ENCODE data around the gene LMAN1L. TPM values are rescaled to one million over a fixed set of nuclear protein-coding genes. Genes with fewer than 3 reads are reported as not detected.

The LMAN1L gene
- total RNA-seq, 1 donor from 2014 or later = not detected

DNA sequence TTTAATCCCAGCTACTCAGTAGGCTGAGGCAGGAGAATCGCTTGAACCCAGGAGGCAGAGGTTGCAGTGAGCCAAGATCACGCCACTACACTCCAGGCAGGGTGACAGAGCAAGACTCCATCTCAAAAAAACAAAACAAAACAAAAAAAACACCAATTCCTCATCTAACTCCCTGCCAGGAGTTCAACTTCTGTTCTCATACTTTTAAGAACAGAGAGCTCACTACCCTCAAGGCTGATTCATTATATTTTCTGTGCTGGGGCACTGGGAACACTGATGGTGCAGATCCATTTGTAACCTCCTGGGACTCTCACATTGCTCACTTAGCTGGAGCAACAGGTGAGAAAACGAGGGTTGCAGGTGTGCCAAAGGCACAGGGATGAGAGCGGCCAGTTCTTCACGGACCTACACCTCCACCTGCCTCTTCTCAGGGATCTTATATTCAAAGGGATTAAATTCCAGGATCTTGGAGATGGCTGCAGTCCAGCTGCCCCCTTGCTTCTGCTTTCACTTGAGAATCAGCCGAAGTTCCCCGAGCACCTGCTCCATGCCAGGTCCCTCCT is 43.1 kb upstream of the LMAN1L start:
- Mint-ChIP-seq H3K4me1 (ENCODE audit: low read depth) (peaks cover 9% of the 10 kb centered on the region), H3K36me3 (ENCODE audit: low read depth) (no peaks in the 10 kb centered on the region), H3K9me3 (ENCODE audit: low read depth) (no peaks in the 10 kb centered on the region), H3K4me3 (ENCODE audit: unreplicated experiment) (no peak overlapping the region), H3K27me3 (ENCODE audit: low read depth) (peaks cover 5% of the 10 kb centered on the region), H3K27ac (ENCODE audit: unreplicated experiment) (no peak overlapping the region)
- TF ChIP-seq, protein P1, sequence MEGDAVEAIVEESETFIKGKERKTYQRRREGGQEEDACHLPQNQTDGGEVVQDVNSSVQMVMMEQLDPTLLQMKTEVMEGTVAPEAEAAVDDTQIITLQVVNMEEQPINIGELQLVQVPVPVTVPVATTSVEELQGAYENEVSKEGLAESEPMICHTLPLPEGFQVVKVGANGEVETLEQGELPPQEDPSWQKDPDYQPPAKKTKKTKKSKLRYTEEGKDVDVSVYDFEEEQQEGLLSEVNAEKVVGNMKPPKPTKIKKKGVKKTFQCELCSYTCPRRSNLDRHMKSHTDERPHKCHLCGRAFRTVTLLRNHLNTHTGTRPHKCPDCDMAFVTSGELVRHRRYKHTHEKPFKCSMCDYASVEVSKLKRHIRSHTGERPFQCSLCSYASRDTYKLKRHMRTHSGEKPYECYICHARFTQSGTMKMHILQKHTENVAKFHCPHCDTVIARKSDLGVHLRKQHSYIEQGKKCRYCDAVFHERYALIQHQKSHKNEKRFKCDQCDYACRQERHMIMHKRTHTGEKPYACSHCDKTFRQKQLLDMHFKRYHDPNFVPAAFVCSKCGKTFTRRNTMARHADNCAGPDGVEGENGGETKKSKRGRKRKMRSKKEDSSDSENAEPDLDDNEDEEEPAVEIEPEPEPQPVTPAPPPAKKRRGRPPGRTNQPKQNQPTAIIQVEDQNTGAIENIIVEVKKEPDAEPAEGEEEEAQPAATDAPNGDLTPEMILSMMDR (IDR thresholded peaks at IDR 0.05) = no peak
- DNase-seq (ENCODE audit: low spot score) = no peak

DNA sequence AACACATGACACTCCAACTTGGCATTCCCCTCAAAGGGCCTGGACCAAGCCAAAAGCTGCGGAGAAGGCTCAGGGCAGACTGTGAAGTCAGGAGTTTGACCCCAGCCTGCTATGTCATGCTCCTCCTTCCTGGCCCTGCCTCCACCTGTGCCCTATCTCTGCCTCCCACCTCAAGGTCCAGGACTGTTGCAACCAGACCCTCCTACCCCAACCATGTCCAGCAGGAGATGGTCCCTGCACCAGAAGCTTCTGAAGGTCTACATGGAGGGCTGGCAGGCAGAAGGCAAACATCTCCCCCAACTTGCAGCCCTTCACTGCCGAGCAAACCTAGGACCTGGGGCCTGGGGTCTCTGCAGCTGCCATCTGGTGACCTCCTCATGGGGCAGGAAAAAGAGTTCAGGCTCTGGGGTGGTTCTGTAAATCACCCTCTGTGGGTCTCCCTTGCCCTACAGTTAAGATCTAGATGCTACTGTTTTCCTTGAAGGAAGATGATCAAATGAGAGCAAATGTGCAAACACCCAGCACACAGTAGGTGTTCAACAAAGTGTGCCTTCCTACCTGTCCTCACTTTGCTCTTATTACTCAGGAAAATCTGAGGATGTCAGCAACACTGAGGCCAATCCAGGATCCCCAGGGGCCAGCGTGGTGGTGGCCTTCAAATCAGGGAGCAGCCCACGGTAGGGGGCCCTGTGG is 42.3 kb upstream of the LMAN1L start:
- TF ChIP-seq, protein P1 (IDR thresholded peaks at IDR 0.05) = no peak
- Mint-ChIP-seq H3K9me3 (ENCODE audit: low read depth) (no peaks in the 10 kb centered on the region), H3K27ac (ENCODE audit: unreplicated experiment) (no peak overlapping the region), H3K27me3 (ENCODE audit: low read depth) (peaks cover 5% of the 10 kb centered on the region), H3K4me3 (ENCODE audit: unreplicated experiment) (no peak overlapping the region), H3K36me3 (ENCODE audit: low read depth) (no peaks in the 10 kb centered on the region), H3K4me1 (ENCODE audit: low read depth) (peaks cover 9% of the 10 kb centered on the region)
- no peak for DNase-seq (ENCODE audit: low spot score)

DNA sequence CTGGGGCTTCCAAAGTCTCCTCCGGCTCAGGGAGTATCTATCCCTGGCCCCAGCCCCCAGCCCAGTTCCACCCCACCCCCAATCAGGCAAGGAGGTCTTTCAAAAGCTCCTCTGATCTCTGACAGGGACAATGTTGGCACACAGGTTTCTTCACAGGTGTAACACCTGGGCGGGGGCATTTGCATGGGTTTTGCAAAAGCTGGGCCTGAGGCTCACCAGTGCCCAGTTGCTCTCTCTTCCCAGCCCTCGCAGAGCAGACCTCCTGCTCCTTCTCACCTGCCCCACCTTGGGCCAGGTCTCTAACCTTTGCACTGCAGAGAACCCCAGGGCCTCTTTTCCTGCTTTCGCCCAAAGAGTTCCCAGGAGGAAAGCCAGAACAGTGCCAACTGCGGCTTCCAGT is 39.3 kb upstream of the LMAN1L start:
- Mint-ChIP-seq H3K9me3 (ENCODE audit: low read depth) (no peaks in the 10 kb centered on the region), H3K27me3 (ENCODE audit: low read depth) (peaks cover 5% of the 10 kb centered on the region), H3K4me3 (ENCODE audit: unreplicated experiment) (no peak overlapping the region), H3K36me3 (ENCODE audit: low read depth) (no peaks in the 10 kb centered on the region), H3K4me1 (ENCODE audit: low read depth) (peaks cover 25% of the 10 kb centered on the region), H3K27ac (ENCODE audit: unreplicated experiment) (no peak overlapping the region)
- DNase-seq (ENCODE audit: low spot score) = no peak
- TF ChIP-seq, protein P1 (IDR thresholded peaks at IDR 0.05) = no peak

DNA sequence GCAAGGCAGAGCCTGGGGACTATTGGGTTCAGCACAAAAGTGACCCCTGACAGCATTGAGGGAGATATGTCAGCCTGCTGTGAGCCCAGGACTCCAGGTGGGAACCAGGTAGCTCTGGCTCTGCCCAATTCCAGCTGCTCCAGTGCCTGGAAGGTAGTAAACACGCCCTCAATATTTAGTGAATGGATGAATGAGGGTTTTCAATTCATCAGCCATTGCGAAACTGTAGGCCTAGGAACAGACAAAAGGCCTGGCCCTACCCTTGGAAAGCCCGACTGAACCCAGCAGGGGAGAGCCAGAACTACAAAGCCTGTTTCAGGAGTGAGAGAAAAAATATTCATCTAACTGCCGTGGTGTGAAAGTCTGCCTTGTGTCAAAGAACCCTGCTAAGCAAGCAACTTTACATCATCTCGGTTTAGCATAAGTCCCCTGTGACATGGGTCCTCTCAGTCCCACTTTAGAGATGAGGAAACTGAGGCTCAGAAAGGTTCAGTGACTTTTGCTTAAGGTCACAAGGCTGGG is 38.8 kb upstream of the LMAN1L start:
- Mint-ChIP-seq H3K27ac (ENCODE audit: unreplicated experiment) (no peak overlapping the region), H3K9me3 (ENCODE audit: low read depth) (no peaks in the 10 kb centered on the region), H3K27me3 (ENCODE audit: low read depth) (peaks cover 5% of the 10 kb centered on the region), H3K4me3 (ENCODE audit: unreplicated experiment) (no peak overlapping the region), H3K36me3 (ENCODE audit: low read depth) (no peaks in the 10 kb centered on the region), H3K4me1 (ENCODE audit: low read depth) (peaks cover 24% of the 10 kb centered on the region)
- TF ChIP-seq, protein P1 (IDR thresholded peaks at IDR 0.05) = no peak
- DNase-seq (ENCODE audit: low spot score) = no peak

DNA sequence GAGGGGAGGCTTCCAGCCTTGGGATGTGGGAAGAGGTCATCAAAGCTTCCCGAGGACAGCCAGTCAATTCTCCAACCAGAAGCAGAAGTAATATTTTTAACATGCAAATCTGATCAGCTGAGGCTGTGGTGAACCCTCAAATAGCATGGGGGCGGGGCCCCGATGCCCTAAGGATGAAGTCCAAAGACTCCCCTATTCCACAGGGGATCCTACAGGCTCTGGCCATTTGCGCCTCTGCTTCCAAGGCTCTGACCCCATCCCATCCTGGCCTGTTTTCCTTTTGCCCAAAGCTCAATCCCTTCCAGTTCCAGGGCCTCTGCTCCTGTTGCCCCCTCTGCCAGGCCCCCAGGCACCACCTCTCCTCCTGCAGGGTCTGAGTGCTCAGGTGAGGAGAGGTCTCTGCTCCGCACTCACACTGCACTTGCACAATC is 37.5 kb upstream of the LMAN1L start:
- Mint-ChIP-seq H3K27ac (ENCODE audit: unreplicated experiment) (no peak overlapping the region), H3K4me1 (ENCODE audit: low read depth) (peaks cover 23% of the 10 kb centered on the region), H3K27me3 (ENCODE audit: low read depth) (peaks cover 5% of the 10 kb centered on the region), H3K9me3 (ENCODE audit: low read depth) (no peaks in the 10 kb centered on the region), H3K36me3 (ENCODE audit: low read depth) (no peaks in the 10 kb centered on the region), H3K4me3 (ENCODE audit: unreplicated experiment) (no peak overlapping the region)
- DNase-seq (ENCODE audit: low spot score) = no peak
- TF ChIP-seq, protein P1 (IDR thresholded peaks at IDR 0.05) = no peak
